Glutamatergic neuron (in vitro differentiated cells): ENCODE data around the gene C1QTNF5. TPM values are rescaled to one million over a fixed set of nuclear protein-coding genes. Genes with fewer than 3 reads are reported as not detected.

Source experiments
- DNase-seq: peaks from one replicate; pipeline ENCODE4 v3.0.0; 2022
- H3K27ac Mint-ChIP-seq: one replicate; pipeline ENCODE4 v1.8.0; 2020; ENCODE audit warnings: mild to moderate bottlenecking, mixed read lengths, inconsistent platforms; ENCODE audit not compliant: unreplicated experiment
- H3K27me3 Mint-ChIP-seq: one replicate; pipeline ENCODE4 v1.8.0; 2020; ENCODE audit warnings: mild to moderate bottlenecking, moderate library complexity, mixed read lengths, inconsistent platforms; ENCODE audit not compliant: unreplicated experiment
- H3K36me3 Mint-ChIP-seq: one replicate; pipeline ENCODE4 v1.8.0; 2020; ENCODE audit warnings: mild to moderate bottlenecking, mixed read lengths, inconsistent platforms; ENCODE audit not compliant: unreplicated experiment
- H3K4me1 Mint-ChIP-seq: one replicate; pipeline ENCODE4 v1.8.0; 2020; ENCODE audit warnings: mild to moderate bottlenecking, low read depth, mixed read lengths, inconsistent platforms; ENCODE audit not compliant: unreplicated experiment
- H3K4me3 Mint-ChIP-seq: one replicate; pipeline ENCODE4 v1.8.0; 2020; ENCODE audit warnings: mild to moderate bottlenecking, mixed read lengths, inconsistent platforms; ENCODE audit not compliant: unreplicated experiment
- H3K9me3 Mint-ChIP-seq: one replicate; pipeline ENCODE4 v1.8.0; 2020; ENCODE audit warnings: mild to moderate bottlenecking, moderate library complexity, mixed read lengths, inconsistent platforms; ENCODE audit not compliant: unreplicated experiment
- total RNA-seq: library from RNA; stranded (reverse); fragmentation: NEBNext Ultra II Directional; extraction: Animal tissue kit (Norgen Biotek cat#: 25700); gene quantifications from one replicate; pipeline ENCODE4 v1.2.1, GENCODE V29; 2021; ENCODE audit not compliant: unreplicated experiment
- TF ChIP-seq, protein P1 (sequence below): fragments of 200-600 bp; sonication (generic); IDR thresholded peaks from one replicate; pipeline ENCODE4 v1.5.0; 2021; ENCODE audit not compliant: partially characterized antibody, unreplicated experiment

The C1QTNF5 gene
- total RNA-seq, 1 donor from 2014 or later, result 0.32 TPM

DNA sequence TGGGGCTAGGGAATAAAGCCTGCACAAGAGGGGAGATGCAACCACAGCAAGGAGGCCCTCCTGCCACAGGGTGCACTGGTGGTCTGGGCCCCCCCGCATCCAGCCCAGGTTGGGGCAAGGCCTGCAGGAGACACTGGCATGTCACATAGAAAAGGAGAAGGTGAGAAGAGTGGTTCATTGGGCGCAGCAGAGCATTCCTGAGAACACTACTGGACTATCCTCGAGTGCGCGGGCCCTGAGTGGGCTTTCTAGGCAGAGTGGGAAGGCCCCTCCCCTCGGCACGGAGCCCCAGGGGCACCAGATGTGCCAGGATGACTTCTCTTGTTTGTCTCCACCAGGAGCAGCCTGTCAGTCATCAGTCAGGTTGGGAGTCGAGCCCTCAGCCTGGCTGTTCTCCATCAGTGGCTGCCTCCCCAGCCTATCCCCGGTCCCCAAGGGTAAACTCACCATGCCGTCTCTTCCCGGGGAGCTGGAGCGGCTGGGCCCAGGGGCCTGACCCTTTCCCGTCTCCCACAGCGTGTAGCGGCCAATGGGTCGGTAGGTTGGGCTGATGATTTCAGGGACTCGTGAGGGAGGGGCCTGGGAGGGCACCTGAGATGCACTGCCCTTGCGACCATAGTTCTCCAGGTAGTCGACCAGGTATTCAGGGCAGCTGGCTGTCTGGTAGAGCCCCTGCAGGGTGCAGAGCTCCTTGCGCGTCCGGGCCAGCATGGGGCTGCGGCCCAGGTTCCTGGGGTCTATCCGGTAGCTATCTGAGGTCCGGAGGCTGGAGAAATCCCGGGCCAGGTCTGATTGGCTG, 31.8 kb upstream of the C1QTNF5 start:
- peaks cover 41% of the 10 kb centered on the region for H3K4me1 Mint-ChIP-seq
- TF ChIP-seq, protein P1, sequence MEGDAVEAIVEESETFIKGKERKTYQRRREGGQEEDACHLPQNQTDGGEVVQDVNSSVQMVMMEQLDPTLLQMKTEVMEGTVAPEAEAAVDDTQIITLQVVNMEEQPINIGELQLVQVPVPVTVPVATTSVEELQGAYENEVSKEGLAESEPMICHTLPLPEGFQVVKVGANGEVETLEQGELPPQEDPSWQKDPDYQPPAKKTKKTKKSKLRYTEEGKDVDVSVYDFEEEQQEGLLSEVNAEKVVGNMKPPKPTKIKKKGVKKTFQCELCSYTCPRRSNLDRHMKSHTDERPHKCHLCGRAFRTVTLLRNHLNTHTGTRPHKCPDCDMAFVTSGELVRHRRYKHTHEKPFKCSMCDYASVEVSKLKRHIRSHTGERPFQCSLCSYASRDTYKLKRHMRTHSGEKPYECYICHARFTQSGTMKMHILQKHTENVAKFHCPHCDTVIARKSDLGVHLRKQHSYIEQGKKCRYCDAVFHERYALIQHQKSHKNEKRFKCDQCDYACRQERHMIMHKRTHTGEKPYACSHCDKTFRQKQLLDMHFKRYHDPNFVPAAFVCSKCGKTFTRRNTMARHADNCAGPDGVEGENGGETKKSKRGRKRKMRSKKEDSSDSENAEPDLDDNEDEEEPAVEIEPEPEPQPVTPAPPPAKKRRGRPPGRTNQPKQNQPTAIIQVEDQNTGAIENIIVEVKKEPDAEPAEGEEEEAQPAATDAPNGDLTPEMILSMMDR, result no peak
- H3K36me3 Mint-ChIP-seq, result no peaks in the 10 kb centered on the region
- no peak overlapping the region for H3K4me3 Mint-ChIP-seq
- no peak for DNase-seq
- H3K27me3 Mint-ChIP-seq, result peaks cover 11% of the 10 kb centered on the region
- H3K9me3 Mint-ChIP-seq, result no peaks in the 10 kb centered on the region
- H3K27ac Mint-ChIP-seq, result no peak overlapping the region

DNA sequence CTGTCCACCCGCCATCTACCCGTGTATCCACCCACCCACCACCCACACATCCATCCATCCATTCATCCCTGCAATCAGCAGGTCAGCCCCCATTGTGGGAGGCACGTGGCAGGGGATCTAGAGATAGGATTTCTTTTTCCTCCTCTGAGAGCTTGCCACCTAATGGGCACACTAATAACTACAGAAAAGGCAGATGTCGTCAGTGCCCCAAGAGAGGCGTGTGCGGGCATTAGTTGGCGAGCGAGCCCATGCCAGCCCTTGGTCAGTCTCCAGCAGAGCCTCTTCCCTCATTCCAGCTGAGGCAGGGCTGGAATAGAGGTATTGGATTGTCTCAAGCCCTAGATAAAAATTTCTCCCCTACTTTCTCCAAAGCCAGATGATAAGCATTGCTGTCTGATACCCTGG, 31.1 kb upstream of the C1QTNF5 start:
- no peak for DNase-seq
- no peaks in the 10 kb centered on the region for H3K9me3 Mint-ChIP-seq
- H3K36me3 Mint-ChIP-seq, result no peaks in the 10 kb centered on the region
- H3K27me3 Mint-ChIP-seq, result peaks cover 11% of the 10 kb centered on the region
- TF ChIP-seq, protein P1, result no peak
- peaks cover 41% of the 10 kb centered on the region for H3K4me1 Mint-ChIP-seq
- no peak overlapping the region for H3K4me3 Mint-ChIP-seq
- H3K27ac Mint-ChIP-seq, result no peak overlapping the region

DNA sequence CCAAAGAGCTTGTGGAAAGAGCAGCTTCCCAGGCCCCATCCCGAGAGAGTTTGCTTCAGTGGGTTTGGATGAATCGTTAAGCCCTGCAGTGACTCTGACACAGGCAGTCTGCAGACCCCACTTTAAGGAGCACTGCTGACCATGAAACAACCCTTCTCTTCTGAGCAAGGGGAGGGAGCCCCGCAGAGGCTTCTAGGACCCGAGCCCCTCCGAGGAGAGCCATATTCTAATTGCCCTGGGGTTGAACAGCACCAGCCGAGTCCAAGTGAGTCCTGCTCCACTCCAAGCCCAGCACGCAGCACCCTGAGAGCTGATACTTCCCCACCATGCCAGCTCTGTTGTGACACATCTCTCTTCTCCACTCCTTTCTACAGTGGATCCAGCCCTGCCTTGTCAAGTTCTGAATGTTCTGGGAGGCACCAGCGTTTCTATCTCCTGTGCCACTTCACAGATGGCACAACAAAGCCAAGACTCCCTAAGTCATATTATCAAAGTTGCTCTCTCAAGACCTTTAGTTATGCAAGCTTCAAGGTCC, 30.5 kb upstream of the C1QTNF5 start:
- H3K27me3 Mint-ChIP-seq, result peaks cover 9% of the 10 kb centered on the region
- H3K4me3 Mint-ChIP-seq, result peak overlapping the region; percentile 31
- no peaks in the 10 kb centered on the region for H3K9me3 Mint-ChIP-seq
- no peaks in the 10 kb centered on the region for H3K36me3 Mint-ChIP-seq
- TF ChIP-seq, protein P1, result no peak
- DNase-seq, result no peak
- H3K27ac Mint-ChIP-seq, result no peak overlapping the region
- H3K4me1 Mint-ChIP-seq, result peaks cover 37% of the 10 kb centered on the region

DNA sequence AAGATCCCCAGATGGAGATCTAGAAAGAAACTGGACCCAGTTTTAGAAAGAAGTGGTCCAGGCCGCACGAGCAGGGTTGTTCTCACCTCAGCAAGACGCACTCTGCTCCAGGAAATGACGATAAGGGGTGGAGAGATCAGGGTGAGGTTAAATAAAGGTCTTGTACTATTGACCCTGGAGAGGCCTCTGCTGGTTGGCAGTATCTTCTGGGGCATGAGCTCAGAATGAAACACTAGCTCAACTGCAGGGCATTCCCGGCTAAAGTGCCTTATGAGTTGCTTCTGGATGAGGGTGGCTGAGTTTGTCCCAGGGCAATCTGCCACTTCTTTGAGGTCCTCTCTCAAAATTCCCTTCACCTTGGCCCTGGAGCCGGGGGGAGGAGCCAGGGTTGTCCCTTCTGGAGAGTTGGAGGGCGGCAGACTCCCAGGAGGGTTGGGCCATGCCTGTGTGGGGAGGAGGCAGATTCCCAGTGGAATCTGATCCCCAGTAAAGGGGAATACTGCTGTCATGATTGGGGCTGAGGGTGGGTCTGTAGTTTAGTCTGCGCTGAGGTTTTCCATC, 29.9 kb upstream of the C1QTNF5 start:
- Mint-ChIP-seq H3K27me3 (peaks cover 9% of the 10 kb centered on the region), H3K36me3 (no peaks in the 10 kb centered on the region), H3K9me3 (peaks cover under 1% of the 10 kb centered on the region), H3K4me3 (no peak overlapping the region), H3K4me1 (peaks cover 37% of the 10 kb centered on the region), H3K27ac (no peak overlapping the region)
- TF ChIP-seq, protein P1, result no peak
- DNase-seq, result no peak
